HT1080 (cell line): ENCODE data around the gene TANGO2. TPM values are rescaled to one million over a fixed set of nuclear protein-coding genes. Genes with fewer than 3 reads are reported as not detected.

Experiments
- DNase-seq: peaks from one replicate; pipeline ENCODE4 v3.0.0-alpha.2; 2015; ENCODE audit warnings: low read depth
- small RNA-seq: library from RNA; depleted of rRNA; stranded (forward); fragments of <200 nt; gene quantifications from one replicate; pipeline ENCODE3, GENCODE V24; 2014
- total RNA-seq: library from RNA; depleted of rRNA; stranded (reverse); fragments of >200 nt; shearing (Covaris generic); gene quantifications from 2 replicates; pipeline ENCODE4 v1.2.3, GENCODE V29; 2014; rRNA removed

Gene TANGO2
- total RNA-seq, 1 experiment from 2014 or later = 18.8 TPM

DNA sequence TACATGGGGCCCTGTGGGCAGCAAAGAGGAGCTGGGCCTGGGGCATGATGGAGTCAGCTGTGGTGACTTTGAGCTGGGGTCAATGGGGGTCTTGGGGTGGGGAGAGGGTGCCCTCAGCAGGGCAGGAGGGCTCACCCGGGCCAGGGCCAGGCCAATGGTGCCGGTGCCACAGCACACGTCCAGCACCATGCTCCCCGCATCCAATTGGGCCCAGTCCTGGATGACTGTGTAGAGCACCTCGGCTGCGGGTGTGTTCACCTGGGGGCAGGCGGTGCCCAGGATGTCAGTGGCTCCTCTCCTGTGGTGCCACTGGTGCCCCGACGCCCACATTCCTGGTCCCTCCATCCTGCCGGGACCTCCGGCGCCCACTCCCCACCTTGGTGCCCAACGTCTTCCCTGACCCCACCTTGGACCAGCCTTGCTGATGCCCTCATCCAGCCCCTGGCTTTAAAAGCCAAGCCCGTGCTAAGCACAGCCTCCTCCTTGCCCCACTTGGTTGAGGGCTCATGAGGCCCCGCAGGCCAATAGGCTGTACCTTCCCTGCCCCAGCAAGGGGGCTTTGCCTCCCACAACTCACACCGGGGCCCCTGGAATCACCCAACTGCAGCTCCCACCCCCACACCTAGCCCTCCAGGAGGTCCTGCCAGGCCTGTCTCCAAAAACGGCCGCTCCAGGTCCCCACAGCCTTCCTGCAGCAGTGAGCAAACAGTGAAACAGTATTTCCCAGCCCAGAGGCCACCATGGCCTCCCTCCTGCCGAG, 92.8 kb downstream of the TANGO2 start:
- no peak for DNase-seq

DNA sequence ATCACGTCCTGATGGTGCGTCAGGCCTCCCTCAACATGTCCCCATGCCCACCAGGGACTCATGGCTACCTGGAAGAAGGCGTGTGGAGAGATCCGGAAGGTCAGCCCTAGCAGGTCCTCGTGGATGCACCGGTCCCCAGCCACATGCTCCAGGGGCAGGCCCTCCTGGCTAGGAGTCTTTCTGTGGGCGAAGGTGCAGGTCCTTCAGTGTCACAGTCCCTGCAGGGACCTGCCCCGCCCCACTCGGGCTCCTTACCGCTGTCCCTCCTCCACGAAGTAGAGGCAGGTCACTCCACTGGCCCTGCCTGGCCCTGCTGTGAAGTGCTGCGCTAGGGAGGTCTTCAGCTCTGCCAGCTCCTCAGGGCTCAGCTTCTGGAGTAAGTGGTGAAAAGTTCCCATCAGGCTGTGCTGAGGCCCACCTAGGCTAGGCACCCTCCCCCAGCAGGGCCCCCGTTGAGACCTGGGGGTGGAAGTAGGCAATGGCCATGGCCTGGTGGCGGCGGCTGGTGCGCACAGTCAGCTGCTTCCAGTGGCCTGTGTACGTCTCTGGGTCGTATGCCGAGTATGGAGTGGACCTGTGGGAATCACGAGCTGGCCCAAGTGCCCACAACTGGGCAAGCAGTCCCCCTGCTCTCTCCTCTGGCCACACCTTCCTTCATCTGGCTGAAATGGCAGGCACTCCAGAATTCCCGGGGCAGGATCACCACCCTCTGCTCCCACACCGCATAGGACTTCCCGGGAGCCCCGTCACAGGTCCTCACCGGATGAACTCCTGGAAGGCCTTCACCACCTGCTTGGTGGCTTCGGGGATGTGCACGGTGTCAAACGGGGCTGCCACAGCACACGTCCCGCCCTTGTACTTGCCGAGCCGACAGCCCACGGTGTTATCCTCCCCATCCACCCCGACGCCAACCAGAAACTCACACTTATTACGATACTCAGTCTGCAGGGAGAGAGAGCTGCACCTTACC, 93.9 kb downstream of the TANGO2 start:
- no peak for DNase-seq

DNA sequence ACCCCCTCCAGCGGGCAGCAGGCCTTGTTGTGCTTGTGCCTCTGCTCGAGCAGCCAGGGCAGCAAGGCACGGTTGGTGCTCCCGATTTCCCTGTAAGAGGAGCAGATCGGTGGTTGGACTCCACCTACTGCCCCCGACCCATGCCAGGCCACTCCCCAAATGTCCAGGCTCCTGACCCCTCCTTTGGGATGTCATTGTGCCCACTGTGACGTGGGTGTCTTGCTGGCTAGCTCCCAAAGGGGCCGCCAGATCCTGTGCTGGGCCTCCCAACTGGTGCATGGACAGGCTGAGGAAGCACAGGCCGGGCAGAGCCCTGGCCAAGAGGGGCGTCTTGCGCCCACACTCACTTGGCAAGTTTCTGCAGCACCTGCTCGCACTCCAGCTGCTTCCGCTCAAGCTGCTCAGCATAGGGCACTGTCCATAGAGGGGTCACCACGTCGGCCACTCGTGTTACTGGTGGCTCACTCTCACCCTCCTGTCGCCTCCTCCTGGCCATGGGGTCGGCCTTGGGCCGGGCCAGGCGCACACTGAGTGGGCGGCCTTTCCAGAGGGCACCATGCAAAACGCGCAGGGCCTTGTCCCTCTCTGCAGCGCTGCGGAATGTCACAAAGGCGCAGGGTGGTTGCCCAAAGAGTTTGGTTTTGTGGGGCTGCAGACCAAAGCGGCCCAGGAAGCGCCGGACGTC, 94.9 kb downstream of the TANGO2 start, which contains the start of gene RANBP1:
RANBP1 (plus strand) TSS at position 414 of the 685 bp plus-strand sequence; CDS start at position 495, 81 bp downstream.
- no peak for DNase-seq

DNA sequence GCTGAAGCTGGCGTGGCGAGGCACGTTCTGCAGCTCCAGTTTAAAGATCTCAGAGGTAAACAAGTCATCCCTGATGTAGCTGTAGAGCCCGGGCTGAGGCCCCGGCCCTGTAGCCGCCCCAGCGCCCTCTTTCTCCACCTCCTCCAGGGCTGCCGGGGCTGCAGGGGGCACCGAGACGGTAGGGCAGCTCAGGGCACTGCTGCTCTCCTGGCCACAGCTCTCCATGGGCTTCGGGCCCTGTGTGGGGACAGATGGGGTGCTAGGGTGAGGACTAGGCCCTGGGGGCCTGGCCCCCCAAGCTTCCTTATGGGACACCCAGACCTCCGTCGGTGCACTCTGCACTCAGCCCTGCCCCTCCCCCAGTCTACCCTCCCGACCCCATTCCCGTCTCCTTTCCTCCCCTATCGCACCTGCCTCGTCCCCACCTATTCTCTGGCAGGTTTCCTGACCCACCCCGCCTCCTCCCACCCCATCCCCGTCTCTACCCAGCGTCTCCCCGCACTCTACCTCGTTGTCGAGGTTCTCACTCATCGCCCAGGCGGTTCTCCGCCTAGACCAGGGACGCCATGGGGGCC, 95.6 kb downstream of the TANGO2 start:
- DNase-seq = no peak

Small RNAs within 50 kb of the gene (small RNA-seq; reads per million reads assigned to genes)
- gene MIR185 (0.68 reads per million, percentile 64 among the genes with 10 or more reads in this experiment), gene MIR6816 (not detected), gene RF00017 (not detected)

Other genes starting within 250 kb of the TANGO2 start
- gene GNB1L, start 166.2 kb upstream of the TANGO2 start, total RNA-seq = 10.5 and 16.7 TPM in 2 replicates
- gene RTL10, start 166.2 kb upstream of the TANGO2 start, total RNA-seq = 8.8 and 13.0 TPM in 2 replicates
- gene COMT, start 79.3 kb upstream of the TANGO2 start, total RNA-seq = 154 and 165 TPM in 2 replicates
- 94.5 and 120 TPM in 2 replicates for gene TXNRD2, start 79.3 kb upstream of the TANGO2 start, total RNA-seq
- 3.7 and 8.4 TPM in 2 replicates for gene ARVCF, start 4.3 kb upstream of the TANGO2 start, total RNA-seq
- gene DGCR8, start 59.1 kb downstream of the TANGO2 start, total RNA-seq = 22.9 and 25.9 TPM in 2 replicates
- 801 and 856 TPM in 2 replicates for gene RANBP1, start 95.0 kb downstream of the TANGO2 start, total RNA-seq
- 93.4 and 94.3 TPM in 2 replicates for gene TRMT2A, start 96.1 kb downstream of the TANGO2 start, total RNA-seq
- 15.4 and 29.0 TPM in 2 replicates for gene ZDHHC8, start 110.7 kb downstream of the TANGO2 start, total RNA-seq
- 5.3 and 5.8 TPM in 2 replicates for gene CCDC188, start 129.9 kb downstream of the TANGO2 start, total RNA-seq
- gene RTN4R, start 247.2 kb downstream of the TANGO2 start, total RNA-seq = 2.7 and 4.9 TPM in 2 replicates